C4-2B (cell line): ENCODE results near the gene SBNO2.

Source experiments
- H3K27ac ChIP-seq: fragments of 450-650 bp; 2 replicates; pipeline ENCODE4 v1.5.1; 2017
- CTCF ChIP-seq: fragments of 450-650 bp; conservative IDR thresholded peaks from 2 replicates; pipeline ENCODE4 v1.5.1; 2017; ENCODE audit warnings: mild to moderate bottlenecking
- ZFX ChIP-seq: fragments of 450-650 bp; IDR thresholded peaks from 2 replicates; pipeline ENCODE4 v1.6.1; 2017

SBNO2 gene

DNA sequence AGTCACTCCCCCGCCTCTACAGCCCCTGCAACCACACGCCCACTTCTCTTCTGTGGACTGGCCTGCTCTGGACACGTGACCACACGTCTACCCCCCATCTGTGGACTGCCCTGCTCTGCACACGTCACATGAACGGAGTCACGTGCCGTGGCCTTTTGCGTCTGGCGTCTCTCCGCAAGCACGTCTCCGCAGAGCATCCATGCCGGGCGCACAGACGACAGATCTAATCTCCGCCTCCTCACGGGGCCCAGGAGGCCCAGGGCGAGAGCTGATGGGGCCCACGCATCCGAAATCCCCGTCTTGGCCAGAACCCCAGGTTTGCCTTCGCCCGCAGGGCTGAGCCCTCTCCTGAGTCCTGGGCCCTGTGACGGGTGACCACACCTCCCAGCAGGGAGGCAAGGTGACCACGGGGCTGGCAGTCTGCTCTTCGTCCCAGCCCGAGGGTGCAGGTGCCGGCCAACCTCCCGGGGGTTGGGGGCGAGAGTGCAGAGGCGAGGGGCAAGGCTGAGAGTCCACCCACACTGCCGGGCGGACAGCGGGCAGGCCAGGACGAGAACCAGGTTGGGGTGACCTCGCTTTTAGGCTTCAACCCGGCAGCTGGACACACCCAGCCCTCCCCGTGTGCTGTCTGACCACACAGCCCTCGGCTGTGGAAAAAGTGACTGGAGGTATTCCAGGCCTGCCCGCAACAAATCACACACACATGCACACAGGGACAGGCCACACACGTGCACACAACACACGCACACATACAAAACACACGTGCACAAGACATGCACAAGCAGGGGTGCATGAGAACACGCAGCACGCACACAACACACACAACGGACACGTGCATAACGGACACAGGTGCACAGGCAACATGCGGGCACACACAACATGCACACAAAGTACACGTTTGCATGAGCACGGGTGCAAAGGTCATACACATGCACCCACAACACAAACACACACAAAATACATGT, 3.9 kb downstream of the SBNO2 start:
- no peak for TF ChIP-seq CTCF
- TF ChIP-seq ZFX: peak; percentile 49; the same call in 1 of the 2 replicates
- peak overlapping the region; percentile 99 for H3K27ac ChIP-seq

GRCh38 chr19:1169411-1169791, 4.7 kb downstream of the SBNO2 start:
- peak overlapping the region; percentile 99 for H3K27ac ChIP-seq
- TF ChIP-seq CTCF: no peak
- TF ChIP-seq ZFX: no peak

GRCh38 chr19:1168572-1169410, 5.3 kb downstream of the SBNO2 start:
- TF ChIP-seq ZFX (peak; percentile 89), CTCF (no peak)
- peak overlapping the region; percentile 99 for H3K27ac ChIP-seq

DNA sequence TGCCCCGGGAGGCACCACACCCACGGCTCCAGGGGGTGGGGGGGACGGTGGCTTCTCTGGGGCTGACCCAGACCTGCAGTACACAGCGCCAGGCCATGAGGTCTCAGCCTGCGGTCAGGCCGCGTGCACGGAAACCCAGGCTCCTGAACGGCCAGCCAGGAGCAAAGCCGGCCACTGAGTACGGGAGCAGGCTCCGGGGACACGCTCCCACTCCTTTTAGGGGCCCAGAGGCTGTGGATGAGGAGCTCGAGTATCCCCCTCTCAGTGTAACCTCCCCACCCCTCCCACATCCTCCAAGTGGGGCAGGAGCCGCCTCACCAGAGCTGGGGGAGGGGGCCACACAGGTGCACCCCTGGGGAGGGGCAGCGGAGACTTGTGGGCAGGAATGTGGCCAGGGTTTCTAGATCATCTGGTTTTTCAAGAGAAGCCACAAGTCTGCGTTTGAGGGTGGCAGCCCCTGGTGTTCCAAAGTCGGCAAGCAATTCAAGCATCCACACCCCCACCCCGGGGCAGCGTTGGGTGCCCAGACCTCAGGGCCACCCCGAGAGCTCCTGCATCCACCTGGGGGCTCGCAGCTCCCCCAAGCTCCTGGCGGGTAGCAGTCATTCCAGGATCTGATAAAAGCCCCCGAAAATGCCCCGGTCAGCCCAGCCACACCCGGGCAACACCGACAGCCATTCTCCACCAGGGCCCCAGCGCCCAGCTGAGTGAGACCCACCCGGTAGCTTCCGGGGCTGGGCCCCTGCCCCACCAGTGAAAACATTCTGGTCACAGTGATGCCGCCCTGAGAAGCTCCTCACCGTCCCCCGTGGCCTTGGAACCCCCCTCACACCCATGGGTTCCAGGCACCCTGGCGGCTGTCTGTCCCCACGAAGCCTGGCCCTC, 6.1 kb downstream of the SBNO2 start:
- TF ChIP-seq CTCF (no peak), ZFX (peak; percentile 4; the same call in 1 of the 2 replicates)
- peak overlapping the region; percentile 99 for H3K27ac ChIP-seq

GRCh38 chr19:1166872-1167573, 7.0 kb downstream of the SBNO2 start:
- peak overlapping the region; percentile 99 for H3K27ac ChIP-seq
- TF ChIP-seq CTCF (no peak), ZFX (peak; percentile 81)

GRCh38 chr19:1164684-1165531, 9.2 kb downstream of the SBNO2 start:
- TF ChIP-seq ZFX (no peak), CTCF (no peak)
- H3K27ac ChIP-seq: peak overlapping the region; percentile 63
